SK-N-SH (cell line): ENCODE measurements around the gene PCDHB16. TPM values are rescaled to one million over a fixed set of nuclear protein-coding genes. Genes with fewer than 3 reads are reported as not detected.
A peak's percentile ranks its signal among the peaks of the same experiment; 100 is the strongest.
"Not testable (repeated sequence)": the region's sequence is repeated elsewhere in the genome, so short reads cannot be mapped to it uniquely, and the experiment has no call there.

Experiments used
- CTCF ChIA-PET: fragments of 300-600, 350-600 bp; formaldehyde crosslinking; extraction: SDS; loops from one replicate; lab custom pipeline; 2021; lab: Yijun Ruan, JAX
- POLR2A ChIA-PET: fragments of 350-600 bp; sonication (Branson Sonifier 250); formaldehyde crosslinking; extraction: SDS; loops from one replicate; lab custom pipeline; 2020; ENCODE audit warnings: antibody characterized with exemption, inconsistent platforms; lab: Yijun Ruan, JAX
- DNase-seq: peaks from one replicate; pipeline ENCODE4 v3.0.0; 2012
- H2AFZ ChIP-seq: fragments of 200-600 bp; sonication (generic); 2 replicates; pipeline ENCODE4 v1.8.1; 2016; ENCODE audit warnings: antibody characterized with exemption, mild to moderate bottlenecking, low read depth
- H3F3A ChIP-seq: fragments of 200-600 bp; sonication (generic); replicated peaks from 2 replicates; pipeline ENCODE3; 2016; ENCODE audit warnings: antibody characterized with exemption, mild to moderate bottlenecking; ENCODE audit not compliant: insufficient read depth
- H3K27ac ChIP-seq, 2 experiments: fragments of 200-500 bp in 1 of 2; fragments of 200-600 bp in 1 of 2; sonication (Bioruptor generic) in 1 of 2; sonication (generic), shearing (Covaris generic) in 1 of 2; 2 replicates each; pipeline versions ENCODE4 v1.5.1 to v1.6.1; 2014 to 2016; ENCODE audit warnings: low read depth in 2 of 2, inconsistent platforms in 1 of 2, low read length in 1 of 2, mild to moderate bottlenecking in 1 of 2, mixed read lengths in 1 of 2
- H3K27me3 ChIP-seq: fragments of 200-600 bp; sonication (generic), shearing (Covaris generic); 2 replicates; pipeline ENCODE4 v1.6.1; 2016; ENCODE audit warnings: mixed run types; ENCODE audit not compliant: insufficient read depth
- H3K36me3 ChIP-seq, 2 experiments: fragments of 200-500 bp in 1 of 2; fragments of 200-600 bp in 1 of 2; sonication (Bioruptor generic) in 1 of 2; sonication (generic) in 1 of 2; replicated peaks in 1 of 2; 2 replicates each; pipeline versions ENCODE3 to v1.5.1; 2014 to 2016; ENCODE audit warnings: low read length in 1 of 2, mild to moderate bottlenecking in 1 of 2; ENCODE audit not compliant: insufficient read depth in 2 of 2, control insufficient read depth in 1 of 2
- H3K4me1 ChIP-seq, 2 experiments: fragments of 200-500 bp in 1 of 2; fragments of 200-600 bp in 1 of 2; sonication (Bioruptor generic) in 1 of 2; sonication (generic), shearing (Covaris generic) in 1 of 2; 2 replicates each; pipeline versions ENCODE4 v1.5.1 to v1.6.1; 2014 to 2016; ENCODE audit warnings: low read depth in 1 of 2, low read length in 1 of 2, mixed run types in 1 of 2; ENCODE audit not compliant: insufficient read depth in 2 of 2, control insufficient read depth in 1 of 2
- H3K4me2 ChIP-seq: fragments of 200-600 bp; sonication (generic), shearing (Covaris generic); 2 replicates; pipeline ENCODE4 v1.6.1; 2017; ENCODE audit warnings: mixed run types
- H3K4me3 ChIP-seq, 2 experiments: fragments of 200-500 bp in 1 of 2; fragments of 200-600 bp in 1 of 2; sonication (Bioruptor generic) in 1 of 2; sonication (generic), shearing (Covaris generic) in 1 of 2; 2 replicates each; pipeline versions ENCODE4 v1.5.1 to v1.8.1; 2014 to 2016; ENCODE audit warnings: low read depth in 2 of 2, inconsistent platforms in 1 of 2, low read length in 1 of 2, mild to moderate bottlenecking in 1 of 2, mixed read lengths in 1 of 2, moderate library complexity in 1 of 2
- H3K79me2 ChIP-seq: fragments of 200-600 bp; sonication (generic); 2 replicates; pipeline ENCODE4 v1.8.1; 2017; ENCODE audit warnings: mild to moderate bottlenecking; ENCODE audit not compliant: insufficient read depth
- H3K9ac ChIP-seq: fragments of 200-600 bp; sonication (generic); 2 replicates; pipeline ENCODE4 v1.6.1; 2017; ENCODE audit warnings: mixed run types
- H3K9me2 ChIP-seq: fragments of 200-600 bp; sonication (generic); 2 replicates; pipeline ENCODE4 v1.6.1; 2017; ENCODE audit warnings: mixed run types
- H3K9me3 ChIP-seq: fragments of 200-600 bp; sonication (generic); 2 replicates; pipeline ENCODE4 v1.6.1; 2017; ENCODE audit warnings: mixed run types, mild to moderate bottlenecking, moderate library complexity
- H4K20me1 ChIP-seq: fragments of 200-600 bp; sonication (generic); 2 replicates; pipeline ENCODE4 v1.6.1; 2017; ENCODE audit warnings: mild to moderate bottlenecking, mixed run types; ENCODE audit not compliant: insufficient read depth
- CTCF ChIP-seq: fragments of 200-600 bp; sonication (generic); IDR thresholded peaks from 2 replicates; pipeline ENCODE4 v1.6.1; 2017; ENCODE audit warnings: antibody characterized with exemption, mild to moderate bottlenecking, moderate library complexity
- EZH2phosphoT487 ChIP-seq: fragments of 200-600 bp; sonication (generic); IDR thresholded peaks from 2 replicates; pipeline ENCODE4 v1.6.1; 2017; ENCODE audit warnings: low read depth, mixed run types, mild to moderate bottlenecking, antibody characterized with exemption, moderate library complexity, borderline replicate concordance
- RAD21 ChIP-seq: IDR thresholded peaks from 2 replicates; pipeline ENCODE4 v1.6.1; 2012; ENCODE audit warnings: mild to moderate bottlenecking, low read length
- SMC3 ChIP-seq: IDR thresholded peaks from 2 replicates; pipeline ENCODE4 v1.6.1; 2012; ENCODE audit warnings: low read depth, low read length, improper control_type of control experiment
- WGBS: methylation state at CpG from one replicate; pipeline ENCODE4 v1.1.6; 2017; ENCODE audit warnings: low lambda C conversion rate; 5-methylcytosine and 5-hydroxymethylcytosine counted together
- polyA plus RNA-seq, 3 experiments: library from polyadenylated mRNA; depleted of rRNA; stranded (reverse); fragments of >200 nt; gene quantifications; 2 replicates each; pipeline ENCODE4 v1.2.3, GENCODE V29; 2012

The PCDHB16 gene
- polyA plus RNA-seq, 1 of the 3 experiments (the other 2 are of a cell fraction): 2.7 TPM

DNA sequence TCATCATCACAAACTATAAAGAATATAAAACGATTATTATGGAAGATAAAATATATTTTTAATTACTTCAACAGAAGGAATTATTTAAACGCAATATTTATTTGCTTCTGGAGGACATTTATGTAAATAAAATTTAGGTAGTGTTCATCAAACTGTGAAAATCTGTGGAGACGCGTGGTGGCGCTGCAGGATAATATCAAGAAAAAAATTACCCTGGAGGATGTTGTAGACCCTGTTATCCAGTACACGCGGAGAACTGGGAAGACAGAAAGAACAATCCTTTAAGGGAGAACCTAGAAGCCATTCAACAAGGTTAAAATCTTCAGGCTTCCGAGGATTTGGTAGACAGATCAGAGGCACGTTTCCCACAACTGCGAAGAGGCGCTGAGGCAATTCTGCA, 26.3 kb downstream of the PCDHB16 start, which contains the start of gene PCDHB12:
Gene PCDHB12 (plus strand): TSS at position 242 of the 400 bp plus-strand sequence. CDS start 189 bp downstream, outside the sequence.
- ChIA-PET POLR2A (no interaction called here), CTCF (interaction anchor here (0.6 to 2.7 kb wide), 17 partner anchors 8 to 367 kb away, joined by 3 to 13 read pairs (median 4); partner anchors contain the start of genes PCDHB11, PCDHB14, PCDHB6 and PCDHB8)
- 16% methylated on average over 11 of the region's 11 CpGs for WGBS
- Histone ChIP-seq H2AFZ (no peak within 1 kb of the TSS), H3K27me3 (no peaks in the 10 kb centered on the region), H3K79me2 (no peaks in the 10 kb centered on the region), H3K4me1 (no peaks in the 10 kb centered on the region), H3K9ac (no peak within 1 kb of the TSS), H3K9me3 (no peaks in the 10 kb centered on the region; the same call in 1 of the 2 replicates), H3K4me3 (peak within 1 kb of the TSS; percentile 44 to 46), H3K4me2 (peak within 1 kb of the TSS; percentile 48; the same call in 1 of the 2 replicates), H3F3A (no peaks in the 10 kb centered on the region), H3K27ac (no peak within 1 kb of the TSS; a peak in 1 of 4 replicates), H3K9me2 (no peaks in the 10 kb centered on the region), H4K20me1 (no peaks in the 10 kb centered on the region), H3K36me3 (no peaks in the 10 kb centered on the region)
- no peak for TF ChIP-seq EZH2phosphoT487
- peak; percentile 56 for TF ChIP-seq CTCF
- peak; percentile 24; the same call in 1 of the 2 replicates for TF ChIP-seq SMC3
- TF ChIP-seq RAD21: peak; percentile 55
- DNase-seq: peak; percentile 50

- H3F3A ChIP-seq, H3K4me2 ChIP-seq, H4K20me1 ChIP-seq, H3K9ac ChIP-seq, H3K4me3 ChIP-seq, H3K27ac ChIP-seq, DNase-seq, H3K27me3 ChIP-seq, H3K36me3 ChIP-seq, POLR2A ChIA-PET, H2AFZ ChIP-seq, H3K4me1 ChIP-seq, H3K9me3 ChIP-seq, H3K9me2 ChIP-seq, H3K79me2 ChIP-seq, CTCF ChIA-PET: not testable (repeated sequence)
- WGBS: 87% methylated on average over 26 of the region's 39 CpGs
Measured at GRCh38 chr5:141210281-141210680, 28.1 kb downstream of the PCDHB16 start.

DNA sequence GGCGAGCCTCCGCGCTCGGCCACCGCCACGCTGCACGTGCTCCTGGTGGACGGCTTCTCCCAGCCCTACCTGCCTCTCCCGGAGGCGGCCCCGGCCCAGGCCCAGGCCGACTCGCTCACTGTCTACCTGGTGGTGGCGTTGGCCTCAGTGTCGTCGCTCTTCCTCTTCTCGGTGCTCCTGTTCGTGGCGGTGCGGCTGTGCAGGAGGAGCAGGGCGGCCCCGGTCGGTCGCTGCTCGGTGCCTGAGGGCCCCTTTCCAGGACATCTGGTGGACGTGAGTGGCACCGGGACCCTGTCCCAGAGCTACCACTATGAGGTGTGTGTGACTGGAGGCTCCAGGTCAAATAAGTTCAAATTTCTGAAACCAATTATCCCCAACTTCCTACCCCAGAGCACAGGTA, 28.7 kb downstream of the PCDHB16 start:
- H3K79me2 ChIP-seq, H2AFZ ChIP-seq, H3K36me3 ChIP-seq, H3K4me2 ChIP-seq, H3K9me2 ChIP-seq, DNase-seq, H3K4me3 ChIP-seq, POLR2A ChIA-PET, H3K9ac ChIP-seq, H3K4me1 ChIP-seq, H3K27ac ChIP-seq, CTCF ChIA-PET, H3F3A ChIP-seq, H3K9me3 ChIP-seq, H4K20me1 ChIP-seq, H3K27me3 ChIP-seq: not testable (repeated sequence)
- 81% methylated on average over 13 of the region's 27 CpGs for WGBS
